Measurements from ENCODE around the gene UTS2B. TPM values are rescaled to one million over a fixed set of nuclear protein-coding genes. Genes with fewer than 3 reads are reported as not detected.

UTS2B gene
- total and polyA plus RNA-seq, 4 donors = 0.10 to 0.76 TPM; not detected in 2

- no peak overlapping the region for H3K27ac ChIP-seq (ENCODE audit: low read depth in 1 of 2, low read length in 2 of 2)
- 35% methylated on average over 2 of the region's 2 CpGs for WGBS
Measured at GRCh38 chr3:191327526-191327925, 2.8 kb downstream of the UTS2B start.

GRCh38 chr3:191324936-191325335, 5.4 kb downstream of the UTS2B start:
- Histone ChIP-seq H3K27me3 (ENCODE audit: control insufficient read depth in 4 of 4, insufficient read depth in 4 of 4, low read length in 3 of 4) (no peaks in the 10 kb centered on the region), H3K4me3 (ENCODE audit: low read depth in 1 of 3, low read length in 3 of 3) (no peak overlapping the region), H3K27ac (ENCODE audit: low read depth in 1 of 2, low read length in 2 of 2) (no peak overlapping the region), H3K9me3 (ENCODE audit: control insufficient read depth in 4 of 4, low read length in 3 of 4) (no peaks in the 10 kb centered on the region), H3K36me3 (ENCODE audit: control insufficient read depth in 4 of 4, insufficient read depth in 3 of 4, low read depth in 1 of 4, low read length in 3 of 4) (no peaks in the 10 kb centered on the region), H3K4me1 (ENCODE audit: control insufficient read depth in 4 of 4, insufficient read depth in 4 of 4, low read length in 3 of 4) (peaks cover 0 to 7% (median 3%) of the 10 kb centered on the region in 4 donors), H3K9ac (ENCODE audit: low read depth in 1 of 2, low read length in 2 of 2) (no peak overlapping the region)
- TF ChIP-seq HNF4A (conservative IDR thresholded peaks at IDR 0.05) (no peak), REST (IDR thresholded peaks at IDR 0.05) (no peak), JUND (IDR thresholded peaks at IDR 0.05) (no peak)
- DNase-seq (ENCODE audit: low spot score) = no peak
- WGBS = 93% methylated on average over 2 of the region's 2 CpGs

More at GRCh38 chr3:191327526-191327925, 2.8 kb downstream of the UTS2B start:
- TF ChIP-seq NR2F2 (IDR thresholded peaks at IDR 0.05) = peak; percentile 61
- no peak for TF ChIP-seq TAF1 (conservative IDR thresholded peaks at IDR 0.05)
- no peak for TF ChIP-seq SP1 (IDR thresholded peaks at IDR 0.05)
- TF ChIP-seq, protein P1, sequence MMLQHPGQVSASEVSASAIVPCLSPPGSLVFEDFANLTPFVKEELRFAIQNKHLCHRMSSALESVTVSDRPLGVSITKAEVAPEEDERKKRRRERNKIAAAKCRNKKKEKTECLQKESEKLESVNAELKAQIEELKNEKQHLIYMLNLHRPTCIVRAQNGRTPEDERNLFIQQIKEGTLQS (IDR thresholded peaks at IDR 0.05) = no peak
- no peak for TF ChIP-seq RAD21 (IDR thresholded peaks at IDR 0.05)
- H3K27me3 ChIP-seq (ENCODE audit: control insufficient read depth in 4 of 4, insufficient read depth in 4 of 4, low read length in 3 of 4) = no peaks in the 10 kb centered on the region
- no peaks in the 10 kb centered on the region for H3K36me3 ChIP-seq (ENCODE audit: control insufficient read depth in 4 of 4, insufficient read depth in 3 of 4, low read depth in 1 of 4, low read length in 3 of 4)
- no peak for DNase-seq (ENCODE audit: low spot score)
- no peak overlapping the region for H3K4me3 ChIP-seq (ENCODE audit: low read depth in 1 of 3, low read length in 3 of 3)
- H3K4me1 ChIP-seq (ENCODE audit: control insufficient read depth in 4 of 4, insufficient read depth in 4 of 4, low read length in 3 of 4) = peaks cover 0 to 23% (median 9%) of the 10 kb centered on the region in 4 donors
- no peaks in the 10 kb centered on the region for H3K9me3 ChIP-seq (ENCODE audit: control insufficient read depth in 4 of 4, low read length in 3 of 4)
- H3K9ac ChIP-seq (ENCODE audit: low read depth in 1 of 2, low read length in 2 of 2) = no peak overlapping the region

DNA sequence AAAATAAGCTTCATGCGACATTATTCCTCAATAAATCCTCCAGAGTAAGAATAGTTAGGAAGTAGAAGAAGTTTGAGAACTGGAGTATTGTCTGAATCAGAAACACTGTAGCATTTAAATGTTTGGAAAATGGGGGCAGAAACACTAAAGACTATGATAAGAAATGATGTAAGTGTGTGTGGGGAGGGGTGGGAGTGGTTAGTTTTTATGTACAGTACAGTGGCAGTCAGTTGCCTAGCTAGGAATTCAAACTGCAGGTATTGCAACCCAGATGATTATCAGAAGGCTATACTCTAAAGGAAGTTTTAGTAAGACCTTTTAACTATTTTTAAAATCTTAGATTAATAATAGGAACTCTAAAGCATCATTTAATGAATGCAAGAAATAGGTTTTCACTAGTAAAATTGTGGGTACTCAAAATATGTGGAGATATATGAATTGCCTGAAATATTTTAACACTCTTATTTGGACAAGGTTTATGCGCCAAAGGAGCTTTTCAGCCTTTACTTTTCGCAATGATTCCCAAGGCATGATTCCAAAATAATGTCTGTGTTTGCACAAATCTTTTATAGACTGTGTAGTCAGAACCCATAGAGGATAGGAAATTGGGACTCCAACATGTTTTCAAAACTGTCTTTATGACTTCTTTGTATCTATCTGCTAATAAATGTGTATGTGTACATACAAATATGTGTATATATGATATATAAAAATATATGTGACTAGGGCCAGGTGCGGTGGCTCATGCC, 9.1 kb downstream of the UTS2B start:
- Histone ChIP-seq H3K27me3 (ENCODE audit: control insufficient read depth in 4 of 4, insufficient read depth in 4 of 4, low read length in 3 of 4) (no peaks in the 10 kb centered on the region), H3K4me3 (ENCODE audit: low read depth in 1 of 3, low read length in 3 of 3) (no peak overlapping the region), H3K4me1 (ENCODE audit: control insufficient read depth in 4 of 4, insufficient read depth in 4 of 4, low read length in 3 of 4) (no peaks in the 10 kb centered on the region), H3K9ac (ENCODE audit: low read depth in 1 of 2, low read length in 2 of 2) (no peak overlapping the region), H3K27ac (ENCODE audit: low read depth in 1 of 2, low read length in 2 of 2) (no peak overlapping the region), H3K36me3 (ENCODE audit: control insufficient read depth in 4 of 4, insufficient read depth in 3 of 4, low read depth in 1 of 4, low read length in 3 of 4) (no peaks in the 10 kb centered on the region), H3K9me3 (ENCODE audit: control insufficient read depth in 4 of 4, low read length in 3 of 4) (no peaks in the 10 kb centered on the region)
- no peak for TF ChIP-seq REST (IDR thresholded peaks at IDR 0.05)
- TF ChIP-seq, protein P2, sequence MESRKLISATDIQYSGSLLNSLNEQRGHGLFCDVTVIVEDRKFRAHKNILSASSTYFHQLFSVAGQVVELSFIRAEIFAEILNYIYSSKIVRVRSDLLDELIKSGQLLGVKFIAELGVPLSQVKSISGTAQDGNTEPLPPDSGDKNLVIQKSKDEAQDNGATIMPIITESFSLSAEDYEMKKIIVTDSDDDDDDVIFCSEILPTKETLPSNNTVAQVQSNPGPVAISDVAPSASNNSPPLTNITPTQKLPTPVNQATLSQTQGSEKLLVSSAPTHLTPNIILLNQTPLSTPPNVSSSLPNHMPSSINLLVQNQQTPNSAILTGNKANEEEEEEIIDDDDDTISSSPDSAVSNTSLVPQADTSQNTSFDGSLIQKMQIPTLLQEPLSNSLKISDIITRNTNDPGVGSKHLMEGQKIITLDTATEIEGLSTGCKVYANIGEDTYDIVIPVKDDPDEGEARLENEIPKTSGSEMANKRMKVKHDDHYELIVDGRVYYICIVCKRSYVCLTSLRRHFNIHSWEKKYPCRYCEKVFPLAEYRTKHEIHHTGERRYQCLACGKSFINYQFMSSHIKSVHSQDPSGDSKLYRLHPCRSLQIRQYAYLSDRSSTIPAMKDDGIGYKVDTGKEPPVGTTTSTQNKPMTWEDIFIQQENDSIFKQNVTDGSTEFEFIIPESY (IDR thresholded peaks at IDR 0.05) = no peak
- TF ChIP-seq EGR1 (IDR thresholded peaks at IDR 0.05; ENCODE audit: low read depth in 2 of 2) = no peak
- TF ChIP-seq HNF4G (IDR thresholded peaks at IDR 0.05) = no peak
- TF ChIP-seq YY1 (IDR thresholded peaks at IDR 0.05) = no peak
- TF ChIP-seq NR2F2 (IDR thresholded peaks at IDR 0.05) = no peak
- no peak for TF ChIP-seq CTCF (IDR thresholded peaks at IDR 0.05; ENCODE audit: low read depth, low read length, missing input control)
- TF ChIP-seq TAF1 (conservative IDR thresholded peaks at IDR 0.05) = no peak
- no peak for TF ChIP-seq GABPA (IDR thresholded peaks at IDR 0.05 in 1 of 2, conservative IDR thresholded peaks at IDR 0.05 in 1 of 2)
- TF ChIP-seq RXRA (IDR thresholded peaks at IDR 0.05) = no peak
- DNase-seq (ENCODE audit: low spot score) = no peak
- WGBS = 87% methylated on average over 4 of the region's 4 CpGs

Data from liver (tissue), 9 donors.